ENCODE results near the gene MED25.

MED25 gene

GRCh38 chr19:49799271-49799797, 18.8 kb upstream of the MED25 start:
- DNase-seq (ENCODE audit: low read depth) = no peak

DNA sequence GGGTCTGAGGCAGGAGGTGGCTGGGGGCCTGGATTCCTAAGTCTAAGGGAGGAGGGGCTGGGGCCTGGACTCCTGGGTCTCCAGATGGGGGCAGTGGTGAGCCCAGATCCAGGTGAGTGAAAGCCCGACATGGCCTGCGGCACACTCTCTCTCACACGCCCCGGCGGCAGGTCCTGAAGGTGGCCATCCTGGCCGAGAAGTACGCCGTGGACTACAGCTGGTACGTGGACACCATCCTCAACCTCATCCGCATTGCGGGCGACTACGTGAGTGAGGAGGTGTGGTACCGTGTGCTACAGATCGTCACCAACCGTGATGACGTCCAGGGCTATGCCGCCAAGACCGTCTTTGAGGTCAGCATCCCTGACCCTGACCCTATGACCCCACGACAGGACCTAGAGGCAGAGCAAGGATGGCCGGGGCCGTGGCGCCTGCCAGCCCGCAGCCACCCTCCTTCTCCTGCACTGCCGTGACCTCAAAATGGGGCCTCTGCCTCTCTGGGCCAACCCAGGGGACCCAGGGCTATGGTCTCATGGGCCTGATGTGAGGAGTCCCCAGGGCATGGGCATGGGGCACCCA, 18.2 kb upstream of the MED25 start:
- no peak for DNase-seq (ENCODE audit: low read depth)

GRCh38 chr19:49800771-49801170, 17.3 kb upstream of the MED25 start:
- no peak for DNase-seq (ENCODE audit: low read depth)

DNA sequence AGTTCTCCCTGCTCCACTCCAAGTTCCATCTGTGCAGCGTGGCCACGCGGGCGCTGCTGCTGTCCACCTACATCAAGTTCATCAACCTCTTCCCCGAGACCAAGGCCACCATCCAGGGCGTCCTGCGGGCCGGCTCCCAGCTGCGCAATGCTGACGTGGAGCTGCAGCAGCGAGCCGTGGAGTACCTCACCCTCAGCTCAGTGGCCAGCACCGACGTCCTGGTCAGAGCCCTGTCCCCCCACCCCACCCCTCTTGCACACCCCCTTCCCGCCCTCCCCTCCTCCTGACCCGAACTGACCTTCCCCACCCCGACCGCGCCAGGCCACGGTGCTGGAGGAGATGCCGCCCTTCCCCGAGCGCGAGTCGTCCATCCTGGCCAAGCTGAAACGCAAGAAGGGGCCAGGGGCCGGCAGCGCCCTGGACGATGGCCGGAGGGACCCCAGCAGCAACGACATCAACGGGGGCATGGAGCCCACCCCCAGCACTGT, 16.6 kb upstream of the MED25 start:
- DNase-seq (ENCODE audit: low read depth) = no peak

DNA sequence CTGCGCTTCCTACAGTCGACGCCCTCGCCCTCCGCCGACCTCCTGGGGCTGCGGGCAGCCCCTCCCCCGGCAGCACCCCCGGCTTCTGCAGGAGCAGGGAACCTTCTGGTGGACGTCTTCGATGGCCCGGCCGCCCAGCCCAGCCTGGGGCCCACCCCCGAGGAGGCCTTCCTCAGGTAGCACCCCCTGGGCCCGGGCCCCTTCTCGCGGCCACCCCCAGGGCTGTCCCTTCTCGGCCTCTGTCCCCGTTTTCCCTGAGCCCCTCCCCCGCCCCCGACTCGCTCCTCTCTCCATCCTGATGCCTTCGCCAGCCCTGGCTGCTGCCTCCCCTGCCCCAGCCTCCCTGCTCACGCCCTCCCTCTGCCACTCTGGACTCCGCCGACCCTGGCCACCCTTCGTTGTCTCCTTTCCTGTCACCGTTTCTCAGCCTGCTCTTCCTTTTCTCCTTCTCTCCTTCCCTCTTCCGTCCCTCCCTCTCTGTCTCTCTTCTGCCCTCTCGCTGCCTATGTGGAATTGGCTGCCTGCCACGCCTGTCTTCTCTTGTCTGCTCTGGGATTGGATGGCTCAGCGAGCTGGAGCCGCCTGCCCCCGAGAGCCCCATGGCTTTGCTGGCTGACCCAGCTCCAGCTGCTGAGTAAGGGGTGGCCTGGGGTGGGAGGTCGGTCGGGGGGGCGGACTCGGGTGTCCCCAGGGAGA, 16.0 kb upstream of the MED25 start:
- peak; percentile 90 for DNase-seq (ENCODE audit: low read depth)

DNA sequence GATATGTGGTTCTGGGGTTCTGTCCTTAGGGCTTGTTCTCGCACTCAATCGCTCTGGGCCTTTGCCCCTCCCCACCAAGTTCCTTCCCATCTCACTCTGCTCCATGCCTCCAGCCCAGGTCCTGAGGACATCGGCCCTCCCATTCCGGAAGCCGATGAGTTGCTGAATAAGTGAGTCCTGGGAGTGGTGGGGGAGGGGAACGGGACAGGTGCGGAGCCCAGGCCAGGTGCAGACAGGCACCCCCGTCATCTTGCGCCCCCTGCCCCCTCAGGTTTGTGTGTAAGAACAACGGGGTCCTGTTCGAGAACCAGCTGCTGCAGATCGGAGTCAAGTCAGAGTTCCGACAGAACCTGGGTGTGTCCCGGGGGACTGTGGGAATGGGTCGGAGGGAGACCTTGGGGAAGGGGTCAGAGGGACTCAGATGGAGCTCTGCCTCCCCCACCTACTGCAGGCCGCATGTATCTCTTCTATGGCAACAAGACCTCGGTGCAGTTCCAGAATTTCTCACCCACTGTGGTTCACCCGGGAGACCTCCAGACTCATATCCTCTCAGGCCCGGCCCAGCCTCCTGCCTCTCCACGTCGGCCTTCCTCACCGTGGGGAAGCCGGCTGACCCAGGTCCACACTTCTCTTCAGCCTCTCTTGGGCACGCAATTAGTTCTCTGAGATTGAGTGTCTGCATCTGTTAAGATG, 15.1 kb upstream of the MED25 start:
- no peak for DNase-seq (ENCODE audit: low read depth)

- DNase-seq (ENCODE audit: low read depth) = no peak
Measured at GRCh38 chr19:49803529-49803856, 14.6 kb upstream of the MED25 start.

- DNase-seq (ENCODE audit: low read depth) = no peak
Measured at GRCh38 chr19:49805822-49806619, 12.1 kb upstream of the MED25 start.

DNA sequence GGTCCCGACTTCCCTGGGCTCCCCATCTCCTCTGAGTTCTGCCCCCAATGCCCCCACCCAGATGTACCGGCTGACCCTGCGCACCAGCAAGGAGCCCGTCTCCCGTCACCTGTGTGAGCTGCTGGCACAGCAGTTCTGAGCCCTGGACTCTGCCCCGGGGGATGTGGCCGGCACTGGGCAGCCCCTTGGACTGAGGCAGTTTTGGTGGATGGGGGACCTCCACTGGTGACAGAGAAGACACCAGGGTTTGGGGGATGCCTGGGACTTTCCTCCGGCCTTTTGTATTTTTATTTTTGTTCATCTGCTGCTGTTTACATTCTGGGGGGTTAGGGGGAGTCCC, 11.5 kb upstream of the MED25 start:
- DNase-seq (ENCODE audit: low read depth) = no peak

DNA sequence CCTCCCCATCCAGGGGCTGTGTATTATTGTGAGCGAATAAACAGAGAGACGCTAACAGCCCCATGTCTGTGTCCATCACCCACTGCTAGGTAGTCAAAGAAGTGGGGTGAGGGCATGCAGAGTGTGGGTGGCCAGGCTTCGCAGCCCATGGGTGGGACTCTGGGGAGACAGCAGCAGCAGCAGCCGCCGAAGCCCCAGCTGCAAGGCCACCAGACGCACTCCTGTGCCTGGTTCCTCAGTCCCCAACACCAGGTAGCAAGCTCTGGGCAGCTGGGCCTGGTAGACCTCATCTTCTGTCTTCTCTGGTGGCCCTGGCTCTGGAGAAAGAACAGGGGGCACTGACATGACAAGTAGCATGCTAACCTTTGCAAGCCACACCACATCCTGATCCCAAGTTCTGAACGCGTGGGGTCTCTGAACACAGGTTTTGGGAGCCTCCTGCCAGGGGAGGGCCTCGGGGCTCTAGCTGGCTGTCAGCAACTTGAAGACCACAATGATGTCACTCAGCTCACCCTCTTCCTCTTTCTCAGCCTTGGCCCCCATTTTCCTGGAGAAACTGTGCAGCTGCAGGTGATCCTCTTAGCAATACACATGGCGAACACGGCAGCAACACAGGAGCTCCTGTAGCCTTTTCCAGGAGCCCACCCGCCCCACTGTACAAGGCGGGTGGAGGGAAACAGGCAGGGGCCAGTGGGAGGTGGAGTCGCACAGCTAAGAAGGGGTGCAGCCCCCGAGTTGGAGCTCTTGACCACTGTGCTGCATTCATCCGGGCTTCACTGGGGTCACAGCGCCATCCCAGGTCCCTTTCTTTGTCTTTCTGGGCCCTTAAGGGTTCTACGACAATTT, 10.8 kb upstream of the MED25 start:
- DNase-seq (ENCODE audit: low read depth) = no peak

- no peak for DNase-seq (ENCODE audit: low read depth)
Measured at GRCh38 chr19:49807904-49808675, 10.0 kb upstream of the MED25 start.

GRCh38 chr19:49808711-49809159, 9.4 kb upstream of the MED25 start:
- peak; percentile 79 for DNase-seq (ENCODE audit: low read depth)

- peak; percentile 28 for DNase-seq (ENCODE audit: low read depth)
Measured at GRCh38 chr19:49809160-49809940, 8.7 kb upstream of the MED25 start.

- no peak for DNase-seq (ENCODE audit: low read depth)
Measured at GRCh38 chr19:49809941-49810389, 8.1 kb upstream of the MED25 start.

- no peak for DNase-seq (ENCODE audit: low read depth)
Measured at GRCh38 chr19:49811328-49811727, 6.8 kb upstream of the MED25 start.

- DNase-seq (ENCODE audit: low read depth) = no peak
Measured at GRCh38 chr19:49812452-49812996, 5.6 kb upstream of the MED25 start.

GRCh38 chr19:49812997-49813861, 4.9 kb upstream of the MED25 start, which contains the start of gene FUZ:
FUZ (minus strand) TSS chr19:49813292; CDS start chr19:49813106, 186 bp downstream.
- peak; percentile 99 for DNase-seq (ENCODE audit: low read depth)

GRCh38 chr19:49814010-49814409, 4.1 kb upstream of the MED25 start:
- DNase-seq (ENCODE audit: low read depth) = no peak
